HG02973 (cell line): ENCODE data around the gene PNPLA3.

Source experiments
- ATAC-seq: cut with Tn5 transposase; IDR thresholded peaks from one replicate; pipeline ENCODE4 v1.9.1; 2021; ENCODE audit warnings: moderate library complexity; ENCODE audit not compliant: unreplicated experiment

Gene PNPLA3

GRCh38 chr22:43957871-43958270, 34.3 kb downstream of the PNPLA3 start:
- ATAC-seq = no peak

GRCh38 chr22:43964314-43964857, 40.8 kb downstream of the PNPLA3 start:
- no peak for ATAC-seq

DNA sequence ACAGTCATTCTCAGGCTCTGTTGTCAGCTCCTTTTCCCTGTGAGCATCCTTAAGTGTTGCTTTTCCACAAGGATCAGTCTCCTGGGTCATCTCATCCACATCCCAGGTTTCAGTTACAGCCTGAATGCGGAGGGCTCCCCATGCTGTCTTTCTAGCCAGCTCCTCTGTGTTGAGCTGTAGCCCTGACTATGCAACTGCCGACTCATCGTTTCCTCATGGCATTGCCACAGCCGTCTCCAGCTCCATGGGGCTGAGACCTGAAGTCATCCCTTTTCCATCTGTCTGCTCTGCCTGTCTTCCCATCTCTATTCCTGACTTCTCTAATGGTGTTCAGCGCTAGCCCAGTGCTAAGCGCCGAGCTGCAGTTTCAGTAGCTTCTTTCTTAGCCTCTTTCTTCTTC, 43.5 kb downstream of the PNPLA3 start:
- no peak for ATAC-seq

DNA sequence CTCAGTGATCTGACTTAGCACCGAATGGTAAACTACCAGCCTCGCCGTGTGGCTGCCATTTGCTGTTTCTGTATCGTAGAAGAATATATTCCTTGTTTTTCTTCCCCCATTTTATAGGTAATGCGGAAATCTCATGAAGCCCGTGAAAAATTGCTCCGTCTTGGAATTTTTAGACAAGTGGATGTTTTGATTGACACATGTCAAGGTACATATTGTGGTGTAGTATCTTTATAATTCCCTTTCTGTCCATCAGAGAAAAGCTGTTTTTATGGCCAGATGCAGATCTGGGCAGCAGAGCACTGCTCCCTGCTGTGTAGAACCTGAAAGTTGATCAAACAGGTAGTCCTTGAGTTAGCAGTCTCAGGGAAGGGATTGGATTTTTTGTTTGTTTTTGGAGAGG, 45.0 kb downstream of the PNPLA3 start:
- ATAC-seq = no peak

GRCh38 chr22:43969021-43969878, 45.6 kb downstream of the PNPLA3 start:
- no peak for ATAC-seq

GRCh38 chr22:43969989-43970755, 46.6 kb downstream of the PNPLA3 start:
- no peak for ATAC-seq

DNA sequence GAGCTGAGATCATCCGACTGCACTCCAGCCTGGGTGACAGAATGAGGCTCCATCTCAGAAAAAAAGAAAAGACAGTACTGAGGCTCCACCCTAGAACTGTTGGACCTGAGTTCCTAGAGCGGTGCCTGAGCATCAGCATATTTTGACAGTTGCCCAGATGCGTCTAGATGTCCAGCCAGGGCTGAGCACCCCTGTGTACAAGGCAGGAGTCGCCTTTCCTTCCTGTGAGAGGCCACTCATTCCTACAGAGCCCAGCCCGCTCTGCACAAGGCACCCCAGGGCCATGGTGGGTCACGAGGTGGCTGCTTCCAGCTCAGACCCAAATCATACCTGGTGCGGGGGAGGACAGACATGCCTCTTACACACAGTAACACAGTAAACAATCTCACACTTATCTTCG, 47.5 kb downstream of the PNPLA3 start:
- ATAC-seq = no peak

- no peak for ATAC-seq
Measured at GRCh38 chr22:43972931-43973462, 49.4 kb downstream of the PNPLA3 start.

GRCh38 chr22:43974028-43974545, 50.5 kb downstream of the PNPLA3 start:
- ATAC-seq = no peak

DNA sequence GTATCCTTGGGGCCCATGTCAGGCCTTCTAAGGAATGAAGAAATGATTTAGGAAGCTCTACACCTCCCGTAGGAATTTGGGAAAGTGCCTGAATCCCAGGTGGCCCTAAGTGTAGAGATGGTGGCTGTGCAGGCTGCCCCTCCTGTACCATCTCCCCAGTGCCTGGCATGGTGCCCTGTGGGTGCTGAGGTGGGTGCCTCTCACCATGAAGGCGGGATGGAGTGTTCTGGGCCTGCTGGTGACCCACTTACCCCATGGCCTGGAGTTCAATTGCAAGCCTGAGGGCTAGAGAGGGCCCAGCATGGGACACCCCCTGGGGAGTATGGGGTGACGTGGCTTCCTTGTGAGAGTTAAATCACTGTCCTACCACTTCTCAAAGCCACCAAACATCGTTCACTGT, 51.4 kb downstream of the PNPLA3 start:
- no peak for ATAC-seq

DNA sequence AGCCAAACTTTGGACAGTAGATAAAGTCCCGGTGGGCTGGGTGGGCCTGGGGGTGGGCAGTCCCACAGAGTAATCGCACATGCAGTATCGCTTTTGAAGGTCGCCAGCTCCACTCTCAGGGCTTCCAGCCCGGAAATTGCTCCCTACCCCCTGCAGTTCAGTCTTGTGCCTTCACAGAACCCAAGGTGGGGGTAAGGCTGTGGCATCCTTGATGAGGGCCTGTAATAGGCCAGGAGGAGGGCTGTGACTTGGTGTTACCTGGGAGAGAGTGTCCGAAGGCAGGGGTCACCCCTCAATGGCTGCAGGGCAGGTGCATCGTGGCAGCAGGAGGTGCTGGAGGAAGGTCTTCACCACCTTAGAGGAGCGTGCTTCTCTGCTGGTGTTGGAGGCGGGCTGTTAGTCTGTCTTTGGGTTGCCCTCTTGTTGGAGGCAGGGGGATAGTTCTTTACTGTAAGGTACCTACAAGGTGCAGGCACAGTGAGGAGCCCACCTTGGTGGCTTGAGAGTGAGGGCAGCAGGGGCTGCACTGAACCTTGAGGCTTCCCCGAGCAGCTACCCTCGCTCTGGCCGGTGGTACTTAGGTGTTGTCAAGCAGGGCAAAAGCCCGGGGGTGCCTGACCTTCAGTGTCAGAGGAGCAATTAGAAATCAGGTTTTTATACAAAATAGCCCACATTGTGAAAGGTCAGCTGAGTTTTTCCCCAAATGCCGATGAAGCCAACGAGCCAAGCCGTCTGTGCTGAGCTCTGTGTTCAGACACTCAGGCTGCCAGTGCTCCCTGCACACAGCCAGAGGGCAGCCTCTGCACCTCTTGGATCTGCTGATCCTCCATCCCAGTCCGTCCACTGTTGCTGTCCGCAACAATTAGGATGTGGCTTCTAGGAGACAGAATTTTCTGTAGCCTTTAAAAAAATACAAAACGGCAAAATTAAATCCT, 53.5 kb downstream of the PNPLA3 start:
- ATAC-seq = no peak

GRCh38 chr22:43978558-43978957, 55.0 kb downstream of the PNPLA3 start:
- ATAC-seq = no peak

- ATAC-seq = no peak
Measured at GRCh38 chr22:43980579-43980978, 57.0 kb downstream of the PNPLA3 start.

DNA sequence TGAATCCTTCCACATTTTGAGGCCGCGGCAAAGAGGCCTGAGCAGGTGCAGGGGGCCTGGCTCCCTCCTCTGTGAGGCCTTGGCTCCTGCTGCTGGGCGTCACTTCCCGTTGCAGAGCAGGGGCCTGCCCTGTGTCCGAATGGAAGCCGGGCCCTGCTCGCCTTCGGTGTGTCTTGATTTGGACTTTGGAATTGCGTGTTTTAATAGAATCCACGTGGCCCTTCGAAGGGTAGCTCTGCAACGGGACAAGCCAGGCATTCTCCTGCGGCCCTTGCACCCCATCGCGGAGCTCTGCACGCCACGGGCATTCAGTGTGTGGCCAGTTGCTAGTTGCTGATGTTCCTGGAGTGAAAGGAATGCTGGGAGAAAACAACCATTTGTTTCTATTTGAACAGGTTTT, 57.4 kb downstream of the PNPLA3 start:
- no peak for ATAC-seq

GRCh38 chr22:43983808-43984207, 60.2 kb downstream of the PNPLA3 start:
- ATAC-seq = no peak

GRCh38 chr22:43985532-43985931, 61.9 kb downstream of the PNPLA3 start:
- no peak for ATAC-seq

DNA sequence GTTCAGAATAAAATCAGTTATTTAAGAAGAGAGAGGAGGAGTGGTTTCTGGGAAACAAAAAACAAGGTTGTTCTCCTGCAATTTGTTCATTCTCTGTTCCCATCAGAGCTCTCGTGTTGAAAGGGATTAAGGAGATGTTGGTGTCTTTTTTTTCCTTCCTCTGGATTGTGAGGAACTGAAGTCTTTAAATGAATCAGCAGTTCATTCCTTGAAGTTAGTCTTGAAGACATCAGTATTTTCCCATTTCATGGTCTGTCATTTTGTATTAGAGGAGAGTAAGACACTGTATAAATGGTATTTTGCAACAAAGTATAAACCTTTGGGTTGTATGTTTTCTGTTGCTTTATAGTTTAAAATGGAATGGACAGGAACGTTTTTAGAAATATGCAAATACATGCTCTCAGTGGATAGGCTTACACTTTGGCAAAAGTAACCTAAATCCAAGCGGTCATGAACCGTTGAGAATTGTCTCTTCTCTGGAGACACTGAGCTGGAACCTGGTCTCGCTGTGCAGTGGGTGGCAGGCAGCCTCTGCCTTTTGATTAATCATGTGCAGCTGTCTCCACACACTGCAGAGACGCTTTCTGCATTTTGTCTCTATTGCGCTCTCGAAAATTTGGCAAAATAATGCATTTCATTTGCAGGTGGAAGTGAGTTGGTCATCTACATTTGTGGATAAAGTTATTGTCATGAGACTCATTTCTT, 64.7 kb downstream of the PNPLA3 start:
- ATAC-seq = no peak

- no peak for ATAC-seq
Measured at GRCh38 chr22:43988960-43989359, 65.4 kb downstream of the PNPLA3 start.

DNA sequence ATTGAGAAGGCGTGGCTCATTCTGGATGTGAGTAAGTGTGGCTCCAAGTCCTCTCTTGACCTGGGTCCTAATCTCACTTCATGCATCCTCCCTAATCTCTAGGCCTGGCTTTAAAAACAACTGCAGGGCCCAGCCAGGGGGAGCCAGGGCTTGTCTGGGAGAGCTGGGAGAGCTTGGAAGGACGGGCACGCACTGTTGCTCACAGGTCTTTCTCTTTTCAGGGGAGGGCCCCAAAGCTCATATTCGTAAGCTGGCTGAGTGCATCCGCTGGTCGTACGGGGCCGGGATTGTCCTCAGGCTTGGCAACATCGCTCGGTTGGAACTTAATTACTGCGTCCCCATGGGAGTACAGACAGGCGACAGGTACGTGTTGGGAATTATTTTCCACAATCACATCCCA, 66.4 kb downstream of the PNPLA3 start:
- ATAC-seq = no peak
